IgD-negative memory B cell (primary cell): ENCODE data around the gene TCTN2. TPM values are rescaled to one million over a fixed set of nuclear protein-coding genes. Genes with fewer than 3 reads are reported as not detected.

ENCODE experiments used
- H3K27ac Mint-ChIP-seq, 3 donors: one replicate each; pipeline ENCODE4 v1.8.0; 2020 to 2022; ENCODE audit warnings: mild to moderate bottlenecking in 3 of 3, mixed read lengths in 3 of 3, moderate library complexity in 1 of 3
- H3K27me3 Mint-ChIP-seq: one replicate; pipeline ENCODE4 v1.8.0; 2021; ENCODE audit warnings: mixed read lengths
- H3K36me3 Mint-ChIP-seq: one replicate; pipeline ENCODE4 v1.8.0; 2020; ENCODE audit warnings: mild to moderate bottlenecking, mixed read lengths
- H3K4me1 Mint-ChIP-seq, 3 donors: one replicate each; pipeline ENCODE4 v1.8.0; 2020 to 2022; ENCODE audit warnings: mixed read lengths in 3 of 3, mild to moderate bottlenecking in 1 of 3
- H3K4me3 Mint-ChIP-seq, 4 donors: one replicate each; pipeline ENCODE4 v1.8.0; 2020 to 2022; ENCODE audit warnings: mild to moderate bottlenecking in 4 of 4, mixed read lengths in 4 of 4, moderate library complexity in 3 of 4
- H3K9me3 Mint-ChIP-seq, 3 donors: one replicate each; pipeline ENCODE4 v1.8.0; 2020 to 2021; ENCODE audit warnings: mixed read lengths in 3 of 3, mild to moderate bottlenecking in 1 of 3
- polyA plus RNA-seq: library from polyadenylated mRNA; unstranded; fragments of 300-500 nt; fragmentation: Illumina TruSeq; gene quantifications from one replicate; pipeline ENCODE4 v1.2.3, GENCODE V29; 2021

The TCTN2 gene
- polyA plus RNA-seq, 1 donor from 2014 or later = 0.43 TPM

- Mint-ChIP-seq H3K36me3 (peaks cover 7% of the 10 kb centered on the region), H3K4me1 (peaks cover 5 to 11% (median 5%) of the 10 kb centered on the region in 3 donors), H3K27ac (peak overlapping the region in 1 of 3 donors; percentile 86), H3K4me3 (peak overlapping the region in 1 of 4 donors; percentile 82), H3K9me3 (no peaks in the 10 kb centered on the region), H3K27me3 (no peaks in the 10 kb centered on the region)
These were observed 72.1 kb downstream of the TCTN2 start for GRCh38 chr12:123743002-123743401.

GRCh38 chr12:123744836-123745235, 73.9 kb downstream of the TCTN2 start:
- Mint-ChIP-seq H3K27ac (no peak overlapping the region), H3K36me3 (peaks cover 8% of the 10 kb centered on the region), H3K9me3 (no peaks in the 10 kb centered on the region), H3K4me1 (peaks cover 3 to 11% (median 5%) of the 10 kb centered on the region in 3 donors), H3K27me3 (no peaks in the 10 kb centered on the region), H3K4me3 (peak overlapping the region in 1 of 4 donors; percentile 17)

GRCh38 chr12:123747309-123747708, 76.4 kb downstream of the TCTN2 start:
- no peaks in the 10 kb centered on the region for H3K9me3 Mint-ChIP-seq
- no peak overlapping the region for H3K4me3 Mint-ChIP-seq
- H3K36me3 Mint-ChIP-seq = peaks cover 4% of the 10 kb centered on the region
- H3K27me3 Mint-ChIP-seq = no peaks in the 10 kb centered on the region
- peak overlapping the region in 1 of 3 donors; percentile 1 for H3K27ac Mint-ChIP-seq
- H3K4me1 Mint-ChIP-seq = peaks cover 3 to 11% (median 3%) of the 10 kb centered on the region in 3 donors

GRCh38 chr12:123748161-123748560, 77.2 kb downstream of the TCTN2 start:
- Mint-ChIP-seq H3K4me3 (no peak overlapping the region), H3K36me3 (peaks cover 4% of the 10 kb centered on the region), H3K9me3 (no peaks in the 10 kb centered on the region), H3K4me1 (peaks cover 0 to 6% (median 0%) of the 10 kb centered on the region in 3 donors), H3K27ac (peak overlapping the region in 1 of 3 donors; percentile 2), H3K27me3 (no peaks in the 10 kb centered on the region)

GRCh38 chr12:123748661-123749060, 77.7 kb downstream of the TCTN2 start:
- Mint-ChIP-seq H3K27me3 (no peaks in the 10 kb centered on the region), H3K36me3 (peaks cover 6% of the 10 kb centered on the region), H3K27ac (no peak overlapping the region), H3K9me3 (no peaks in the 10 kb centered on the region), H3K4me1 (peaks cover 0 to 6% (median 0%) of the 10 kb centered on the region in 3 donors), H3K4me3 (no peak overlapping the region)

GRCh38 chr12:123749355-123749754, 78.4 kb downstream of the TCTN2 start:
- Mint-ChIP-seq H3K36me3 (peaks cover 6% of the 10 kb centered on the region), H3K27me3 (no peaks in the 10 kb centered on the region), H3K27ac (no peak overlapping the region), H3K9me3 (no peaks in the 10 kb centered on the region), H3K4me1 (peaks cover 0 to 6% (median 0%) of the 10 kb centered on the region in 3 donors), H3K4me3 (no peak overlapping the region)

- Mint-ChIP-seq H3K27ac (no peak overlapping the region), H3K4me1 (peaks cover 0 to 6% (median 0%) of the 10 kb centered on the region in 3 donors), H3K4me3 (no peak overlapping the region)
These were observed 79.3 kb downstream of the TCTN2 start for GRCh38 chr12:123750159-123750656.

GRCh38 chr12:123752046-123752445, 81.1 kb downstream of the TCTN2 start:
- H3K36me3 Mint-ChIP-seq = peaks cover 6% of the 10 kb centered on the region
- H3K9me3 Mint-ChIP-seq = no peaks in the 10 kb centered on the region
- H3K4me1 Mint-ChIP-seq = peaks cover 0 to 6% (median 0%) of the 10 kb centered on the region in 3 donors
- H3K4me3 Mint-ChIP-seq = peak overlapping the region in 1 of 4 donors; percentile 28
- no peaks in the 10 kb centered on the region for H3K27me3 Mint-ChIP-seq
- H3K27ac Mint-ChIP-seq = peak overlapping the region in 1 of 3 donors; percentile 23

More at GRCh38 chr12:123750159-123750656, 79.3 kb downstream of the TCTN2 start:
- peaks cover 6% of the 10 kb centered on the region for H3K36me3 Mint-ChIP-seq
- H3K27me3 Mint-ChIP-seq = no peaks in the 10 kb centered on the region
- H3K9me3 Mint-ChIP-seq = no peaks in the 10 kb centered on the region

GRCh38 chr12:123754041-123754772, 83.3 kb downstream of the TCTN2 start:
- Mint-ChIP-seq H3K36me3 (peaks cover 9% of the 10 kb centered on the region), H3K27ac (no peak overlapping the region), H3K9me3 (no peaks in the 10 kb centered on the region)

GRCh38 chr12:123757561-123757960, 86.6 kb downstream of the TCTN2 start:
- H3K27me3 Mint-ChIP-seq = no peaks in the 10 kb centered on the region
- peaks cover 6% of the 10 kb centered on the region for H3K36me3 Mint-ChIP-seq
- H3K27ac Mint-ChIP-seq = no peak overlapping the region
- no peaks in the 10 kb centered on the region for H3K9me3 Mint-ChIP-seq
- H3K4me3 Mint-ChIP-seq = no peak overlapping the region
- peaks cover 0 to 4% (median 0%) of the 10 kb centered on the region in 3 donors for H3K4me1 Mint-ChIP-seq

More at GRCh38 chr12:123754041-123754772, 83.3 kb downstream of the TCTN2 start:
- H3K4me1 Mint-ChIP-seq = no peaks in the 10 kb centered on the region
- H3K4me3 Mint-ChIP-seq = no peak overlapping the region
- no peaks in the 10 kb centered on the region for H3K27me3 Mint-ChIP-seq

Other genes with a start within 250 kb of the TCTN2 start
- gene RILPL2, start 234.4 kb upstream of the TCTN2 start, polyA plus RNA-seq = 14.3 TPM
- gene SNRNP35, start 213.0 kb upstream of the TCTN2 start, polyA plus RNA-seq = 47.5 TPM
- 0.08 TPM for gene RILPL1, start 137.4 kb upstream of the TCTN2 start, polyA plus RNA-seq
- 216 TPM for gene TMED2, start 86.6 kb upstream of the TCTN2 start, polyA plus RNA-seq
- 23.5 TPM for gene DDX55, start 69.0 kb upstream of the TCTN2 start, polyA plus RNA-seq
- gene EIF2B1, start 37.4 kb upstream of the TCTN2 start, polyA plus RNA-seq = 59.9 TPM
- gene GTF2H3, start 37.3 kb upstream of the TCTN2 start, polyA plus RNA-seq = 22.7 TPM
- gene ATP6V0A2, start 41.2 kb downstream of the TCTN2 start, polyA plus RNA-seq = 16.9 TPM
- gene DNAH10, start 91.2 kb downstream of the TCTN2 start, polyA plus RNA-seq = 0.40 TPM